Tibial nerve (tissue), 4 donors: Measurements from ENCODE around the gene SLC6A4. TPM values are rescaled to one million over a fixed set of nuclear protein-coding genes. Genes with fewer than 3 reads are reported as not detected.

Source experiments
- DNase-seq, 2 donors: peaks; one replicate each; pipeline ENCODE4 v3.0.0-alpha.2; 2019; ENCODE audit warnings: low spot score in 2 of 2
- H3K27ac ChIP-seq, 4 donors: fragments of 200-600 bp; sonication (generic) in 3 of 4; one replicate each; pipeline ENCODE4 v1.5.1; 2017 to 2019; ENCODE audit warnings: mild to moderate bottlenecking in 1 of 4
- H3K27me3 ChIP-seq, 2 donors: fragments of 200-600 bp; sonication (generic) in 1 of 2; one replicate each; pipeline versions ENCODE4 v1.5.1 to v1.6.0; 2017 to 2019
- H3K36me3 ChIP-seq, 3 donors: fragments of 200-600 bp; sonication (generic); one replicate each; pipeline ENCODE4 v1.5.1; 2018 to 2019
- H3K4me1 ChIP-seq, 4 donors: fragments of 200-600 bp; sonication (generic) in 3 of 4; one replicate each; pipeline ENCODE4 v1.5.1; 2017 to 2019
- H3K4me3 ChIP-seq, 4 donors: fragments of 200-600 bp; sonication (generic) in 3 of 4; one replicate each; pipeline ENCODE4 v1.5.1; 2017 to 2019; ENCODE audit warnings: mild to moderate bottlenecking in 1 of 4, moderate library complexity in 1 of 4
- H3K9me3 ChIP-seq, 4 donors: fragments of 200-600 bp; sonication (generic) in 3 of 4; one replicate each; pipeline ENCODE4 v1.5.1; 2017 to 2019
- CTCF ChIP-seq, 5 experiments: fragments of 200-600 bp in 3 of 5; fragments of 450-650 bp in 2 of 5; sonication (generic) in 3 of 5; IDR thresholded peaks; one replicate each; pipeline ENCODE4 v1.5.1; 2016 to 2019; ENCODE audit warnings: antibody characterized with exemption in 5 of 5, mild to moderate bottlenecking in 3 of 5, moderate library complexity in 2 of 5
- EP300 ChIP-seq, 2 donors: sonication (generic); formaldehyde crosslinking; IDR thresholded peaks; one replicate each; pipeline ENCODE4 v1.6.1; 2017; ENCODE audit warnings: antibody characterized with exemption in 2 of 2, mild to moderate bottlenecking in 1 of 2
- POLR2A ChIP-seq, 2 donors: fragments of 450-650 bp; IDR thresholded peaks; one replicate each; pipeline ENCODE4 v1.6.1; 2017; ENCODE audit warnings: antibody characterized with exemption in 2 of 2, mild to moderate bottlenecking in 2 of 2, moderate library complexity in 2 of 2
- WGBS, 2 donors: methylation state at CpG; one replicate each; pipeline ENCODE4 v1.1.5; 2018; 5-methylcytosine and 5-hydroxymethylcytosine counted together
- total RNA-seq, 4 donors: library from RNA; depleted of rRNA; stranded (reverse); fragments of >200 nt; gene quantifications; one replicate each; pipeline ENCODE4 v1.1.0, GENCODE V29; 2016

The SLC6A4 gene
- total RNA-seq, 4 donors from 2014 or later: under 0.01 to 4.0 (median 2.5) TPM

- Histone ChIP-seq H3K9me3 (no peaks in the 10 kb centered on the region), H3K4me1 (no peaks in the 10 kb centered on the region), H3K36me3 (peaks cover 0 to 88% (median 4%) of the 10 kb centered on the region in 3 donors), H3K27me3 (no peaks in the 10 kb centered on the region), H3K4me3 (no peak overlapping the region), H3K27ac (no peak overlapping the region)
- no peak for DNase-seq
- TF ChIP-seq CTCF (IDR thresholded peaks at IDR 0.05) (no peak), EP300 (IDR thresholded peaks at IDR 0.05) (no peak), POLR2A (IDR thresholded peaks at IDR 0.05) (no peak)
- WGBS, 2 donors: 91 to 98% methylated on average over 6 of the region's 6 CpGs
These were observed 37.9 kb upstream of the SLC6A4 start for GRCh38 chr17:30273373-30273772.

- H3K4me3 ChIP-seq: no peak overlapping the region
- no peak for DNase-seq
- 90 to 95% methylated on average over 6 of the region's 6 CpGs for WGBS, 2 donors
- peaks cover 0 to 98% (median 4%) of the 10 kb centered on the region in 3 donors for H3K36me3 ChIP-seq
- no peak overlapping the region for H3K27ac ChIP-seq
- H3K27me3 ChIP-seq: no peaks in the 10 kb centered on the region
- no peaks in the 10 kb centered on the region for H3K9me3 ChIP-seq
- no peak for TF ChIP-seq POLR2A (IDR thresholded peaks at IDR 0.05)
- TF ChIP-seq EP300 (IDR thresholded peaks at IDR 0.05): no peak
- TF ChIP-seq CTCF (IDR thresholded peaks at IDR 0.05): no peak
- H3K4me1 ChIP-seq: no peaks in the 10 kb centered on the region
These were observed 35.6 kb upstream of the SLC6A4 start for GRCh38 chr17:30271102-30271501.

DNA sequence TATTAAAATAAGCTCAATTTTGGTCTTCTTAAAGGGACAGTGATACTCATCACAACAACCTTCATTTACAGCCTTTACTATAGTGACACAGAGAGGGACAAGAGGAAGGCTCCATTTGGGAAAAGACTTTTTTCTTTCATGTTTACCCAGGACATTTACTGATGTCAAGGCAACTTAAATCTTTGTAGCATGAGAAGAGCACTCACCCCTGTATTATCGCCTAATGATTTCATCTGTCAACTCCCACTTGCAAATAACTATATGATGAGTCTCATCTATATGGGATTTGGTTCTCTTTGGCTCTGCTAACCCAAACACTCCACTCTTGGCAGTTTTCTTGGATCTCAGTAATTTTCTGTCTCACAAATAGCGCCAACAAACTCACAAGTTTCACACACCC is 32.1 kb upstream of the SLC6A4 start:
- H3K9me3 ChIP-seq: no peaks in the 10 kb centered on the region
- H3K4me3 ChIP-seq: no peak overlapping the region
- H3K27ac ChIP-seq: no peak overlapping the region
- TF ChIP-seq POLR2A (IDR thresholded peaks at IDR 0.05) (no peak), EP300 (IDR thresholded peaks at IDR 0.05) (no peak), CTCF (IDR thresholded peaks at IDR 0.05) (no peak)
- DNase-seq: no peak
- H3K36me3 ChIP-seq: peaks cover 0 to 93% (median 10%) of the 10 kb centered on the region in 3 donors
- WGBS, 2 donors: 96 to 97% methylated on average over 2 of the region's 2 CpGs
- H3K27me3 ChIP-seq: no peaks in the 10 kb centered on the region
- H3K4me1 ChIP-seq: peaks cover 0 to 10% (median 2%) of the 10 kb centered on the region in 4 donors

DNA sequence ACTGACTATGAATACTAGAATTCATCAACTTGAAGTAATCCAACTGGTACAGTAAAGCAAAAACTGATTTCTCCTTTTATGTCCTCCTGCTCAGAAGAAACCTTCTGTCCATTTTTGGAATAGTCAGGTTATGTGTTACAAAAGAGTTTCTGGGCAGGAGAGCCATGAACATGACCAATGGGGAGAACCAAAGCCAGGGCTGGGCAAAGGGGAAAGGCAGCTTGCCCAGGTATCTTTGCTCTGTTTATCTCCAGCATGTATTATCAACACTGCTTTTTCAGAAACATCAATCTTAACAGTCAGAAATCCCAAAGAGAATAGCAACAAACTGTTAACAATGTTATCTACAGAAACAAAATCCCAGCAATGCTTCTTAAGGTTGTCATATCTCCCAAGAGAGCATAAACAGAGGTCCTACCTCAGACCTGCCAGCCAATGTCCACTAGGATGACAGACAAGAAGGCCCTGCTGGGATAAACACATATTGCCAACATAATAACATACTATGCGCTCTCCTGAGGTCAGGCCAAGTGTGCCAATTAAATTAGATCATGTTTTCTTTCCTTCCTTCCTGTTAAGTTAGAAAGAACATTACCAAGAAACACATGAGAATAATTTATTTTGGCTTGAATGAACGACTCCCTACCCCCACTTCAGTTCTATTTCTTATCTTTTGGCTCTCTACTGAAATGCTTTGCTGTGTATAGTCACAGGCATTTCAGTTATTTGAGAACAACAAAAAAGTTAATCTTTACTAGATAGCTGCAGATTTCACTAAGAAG is 28.2 kb upstream of the SLC6A4 start:
- Histone ChIP-seq H3K4me1 (peaks cover 0 to 10% (median 2%) of the 10 kb centered on the region in 4 donors), H3K36me3 (peaks cover 0 to 89% (median 7%) of the 10 kb centered on the region in 3 donors), H3K9me3 (no peaks in the 10 kb centered on the region), H3K27ac (no peak overlapping the region), H3K4me3 (no peak overlapping the region), H3K27me3 (no peaks in the 10 kb centered on the region)
- DNase-seq: no peak
- peak in 1 of 2 donors; percentile 15 for TF ChIP-seq EP300 (IDR thresholded peaks at IDR 0.05)
- no peak for TF ChIP-seq CTCF (IDR thresholded peaks at IDR 0.05)
- no peak for TF ChIP-seq POLR2A (IDR thresholded peaks at IDR 0.05)
- 32 to 34% methylated on average over 2 of the region's 2 CpGs for WGBS, 2 donors

- TF ChIP-seq EP300 (IDR thresholded peaks at IDR 0.05) (no peak), POLR2A (IDR thresholded peaks at IDR 0.05) (no peak), CTCF (IDR thresholded peaks at IDR 0.05) (no peak)
- H3K27me3 ChIP-seq: no peaks in the 10 kb centered on the region
- H3K36me3 ChIP-seq: peaks cover 0 to 64% (median 0%) of the 10 kb centered on the region in 3 donors
- DNase-seq: no peak
- H3K4me1 ChIP-seq: no peaks in the 10 kb centered on the region
- H3K4me3 ChIP-seq: no peak overlapping the region
- H3K9me3 ChIP-seq: no peaks in the 10 kb centered on the region
- no peak overlapping the region for H3K27ac ChIP-seq
- WGBS, 2 donors: 85 to 87% methylated on average over 5 of the region's 5 CpGs
These were observed 21.4 kb upstream of the SLC6A4 start for GRCh38 chr17:30256756-30257506.
